Rectal smooth muscle tissue (tissue), 1 donor: ENCODE measurements around the gene OMG.
"Not testable (repeated sequence)": the region's sequence is repeated elsewhere in the genome, so short reads cannot be mapped to it uniquely, and the experiment has no call there.

Source experiments
- H3K27ac ChIP-seq: one replicate; pipeline ENCODE4 v1.7.0; 2013; ENCODE audit warnings: low read depth, low read length, inconsistent platforms
- H3K27me3 ChIP-seq: one replicate; pipeline ENCODE4 v1.7.0; 2013; ENCODE audit warnings: low read length; ENCODE audit not compliant: control insufficient read depth, insufficient read depth
- H3K36me3 ChIP-seq: one replicate; pipeline ENCODE4 v1.7.0; 2013; ENCODE audit warnings: low read length; ENCODE audit not compliant: control insufficient read depth, insufficient read depth
- H3K4me1 ChIP-seq: one replicate; pipeline ENCODE4 v1.7.0; 2013; ENCODE audit warnings: low read length; ENCODE audit not compliant: control insufficient read depth, insufficient read depth
- H3K4me3 ChIP-seq: one replicate; pipeline ENCODE4 v1.7.0; 2013; ENCODE audit warnings: low read length
- H3K9ac ChIP-seq: one replicate; pipeline ENCODE4 v1.7.0; 2013; ENCODE audit warnings: low read length

OMG gene

DNA sequence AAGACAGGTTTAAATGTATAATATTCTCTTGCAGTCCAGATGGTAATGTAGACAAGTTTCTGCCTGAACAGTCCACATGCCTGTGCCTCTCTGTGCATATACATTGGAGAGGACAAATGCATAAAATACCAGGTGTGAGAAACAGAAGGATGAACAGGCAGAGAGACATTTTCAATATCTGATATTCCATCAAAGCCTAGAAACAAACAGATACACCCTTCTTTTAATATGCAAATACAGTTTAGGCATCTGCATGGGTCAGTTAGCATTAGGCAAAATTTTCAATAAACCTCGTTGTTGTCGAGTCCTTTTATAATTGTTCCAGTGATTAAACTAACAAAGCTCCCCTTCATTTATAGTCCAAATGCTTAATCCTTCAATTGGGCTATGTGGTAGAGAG lies 897 bp downstream of the OMG start:
- Histone ChIP-seq H3K36me3 (no peaks in the 10 kb centered on the region), H3K27ac (no peak overlapping the region), H3K27me3 (no peaks in the 10 kb centered on the region), H3K9ac (no peak overlapping the region), H3K4me1 (no peaks in the 10 kb centered on the region), H3K4me3 (no peak overlapping the region)

DNA sequence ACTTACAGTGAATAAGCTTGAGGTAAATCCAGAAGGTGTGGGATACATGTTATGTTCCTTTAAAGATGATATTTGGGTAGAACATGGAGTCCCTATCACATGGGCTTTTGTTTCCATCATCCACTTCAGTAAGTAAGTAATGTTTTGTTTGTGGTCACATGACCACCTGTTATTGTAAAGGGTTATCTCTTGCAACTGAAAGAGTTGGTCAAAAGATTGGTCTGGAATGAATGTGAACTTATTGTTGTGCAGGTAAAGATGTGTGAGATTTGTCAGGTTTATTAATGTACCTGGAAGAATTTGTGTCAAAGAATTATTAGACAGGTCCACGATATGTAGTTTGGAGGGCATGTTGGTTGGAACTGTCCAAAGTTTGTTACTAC lies 1.6 kb downstream of the OMG start:
- Histone ChIP-seq H3K4me3 (no peak overlapping the region), H3K4me1 (no peaks in the 10 kb centered on the region), H3K36me3 (no peaks in the 10 kb centered on the region), H3K9ac (no peak overlapping the region), H3K27ac (no peak overlapping the region), H3K27me3 (no peaks in the 10 kb centered on the region)

DNA sequence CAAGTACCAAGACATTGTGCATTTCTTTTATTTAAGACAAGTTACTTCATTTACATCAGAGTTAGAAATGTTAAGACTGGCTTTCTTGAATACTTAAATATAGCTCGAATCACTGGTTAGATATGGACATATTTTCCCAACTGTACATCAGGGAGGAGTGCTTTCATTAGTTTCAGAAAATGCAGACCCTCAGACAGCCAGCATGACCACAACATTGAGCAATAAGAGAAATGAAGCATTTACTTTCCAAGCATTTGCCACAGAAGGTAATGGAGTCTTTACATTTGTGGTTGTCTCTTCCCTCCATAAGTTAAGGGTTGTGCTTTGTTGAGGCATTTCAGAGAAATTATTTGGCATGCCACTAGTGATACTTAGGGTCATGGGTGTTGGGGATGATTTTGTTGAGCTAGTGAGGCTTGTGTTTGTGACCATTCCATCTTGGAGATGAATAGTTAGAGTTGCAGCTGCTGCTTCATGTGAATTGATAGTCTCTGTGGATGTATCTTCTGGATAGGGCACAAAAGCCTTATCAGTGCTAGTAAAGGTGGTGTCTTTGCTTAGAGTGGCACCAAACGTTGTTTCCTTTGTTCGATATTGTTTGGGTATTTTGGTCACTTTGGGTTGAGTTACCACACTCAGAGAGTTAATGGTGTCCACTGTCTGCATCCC lies 2.1 kb downstream of the OMG start:
- Histone ChIP-seq H3K9ac (no peak overlapping the region), H3K27me3 (no peaks in the 10 kb centered on the region), H3K27ac (no peak overlapping the region), H3K4me1 (no peaks in the 10 kb centered on the region), H3K36me3 (no peaks in the 10 kb centered on the region), H3K4me3 (no peak overlapping the region)

DNA sequence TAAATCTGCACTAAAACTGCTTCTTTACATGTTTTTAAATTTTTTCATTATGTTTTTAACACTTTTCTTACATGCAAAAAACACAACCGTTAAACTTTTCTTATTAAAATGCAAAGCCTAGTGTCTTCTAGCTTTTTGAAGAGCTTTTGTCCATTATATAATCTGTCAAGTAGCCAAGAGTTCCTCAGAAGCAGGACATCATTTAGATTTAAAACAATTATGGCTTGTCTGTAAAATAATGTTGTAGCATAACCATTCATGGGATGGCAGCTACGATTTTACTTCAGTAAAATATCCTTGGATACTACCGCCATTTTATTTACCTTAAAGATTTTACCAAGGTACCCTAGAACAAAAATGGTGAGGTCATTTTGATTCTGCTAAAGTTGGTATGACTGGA lies 2.8 kb downstream of the OMG start:
- Histone ChIP-seq H3K4me3 (no peak overlapping the region), H3K4me1 (no peaks in the 10 kb centered on the region), H3K36me3 (no peaks in the 10 kb centered on the region), H3K27me3 (no peaks in the 10 kb centered on the region), H3K9ac (no peak overlapping the region), H3K27ac (no peak overlapping the region)

DNA sequence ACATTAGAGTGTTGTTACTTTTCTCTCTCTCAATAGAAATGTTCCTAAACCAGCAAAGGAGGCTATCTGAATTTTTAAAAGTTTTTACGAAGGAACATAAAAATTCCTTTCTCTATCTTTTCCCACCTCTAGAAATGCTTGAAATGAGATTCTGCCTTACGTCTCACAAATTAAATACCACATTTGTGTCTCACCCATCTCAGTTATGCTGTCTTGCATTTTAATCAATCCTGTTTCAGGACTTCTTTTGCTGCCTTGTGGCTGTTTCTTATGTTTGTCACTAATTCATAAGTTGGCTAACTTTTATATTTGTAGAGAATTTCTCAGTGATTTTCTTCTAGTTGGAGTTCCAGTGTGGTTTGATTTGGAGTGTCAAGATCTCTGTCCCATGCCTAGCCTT lies 3.5 kb downstream of the OMG start:
- H3K36me3 ChIP-seq = no peaks in the 10 kb centered on the region
- no peak overlapping the region for H3K27ac ChIP-seq
- H3K4me1 ChIP-seq = no peaks in the 10 kb centered on the region
- H3K27me3 ChIP-seq = no peaks in the 10 kb centered on the region
- no peak overlapping the region for H3K4me3 ChIP-seq
- no peak overlapping the region for H3K9ac ChIP-seq

- Histone ChIP-seq H3K9ac (no peak overlapping the region), H3K36me3 (no peaks in the 10 kb centered on the region), H3K4me1 (no peaks in the 10 kb centered on the region), H3K27ac (no peak overlapping the region), H3K27me3 (no peaks in the 10 kb centered on the region), H3K4me3 (no peak overlapping the region)
Measured at GRCh38 chr17:31291820-31292219, 5.2 kb downstream of the OMG start.

DNA sequence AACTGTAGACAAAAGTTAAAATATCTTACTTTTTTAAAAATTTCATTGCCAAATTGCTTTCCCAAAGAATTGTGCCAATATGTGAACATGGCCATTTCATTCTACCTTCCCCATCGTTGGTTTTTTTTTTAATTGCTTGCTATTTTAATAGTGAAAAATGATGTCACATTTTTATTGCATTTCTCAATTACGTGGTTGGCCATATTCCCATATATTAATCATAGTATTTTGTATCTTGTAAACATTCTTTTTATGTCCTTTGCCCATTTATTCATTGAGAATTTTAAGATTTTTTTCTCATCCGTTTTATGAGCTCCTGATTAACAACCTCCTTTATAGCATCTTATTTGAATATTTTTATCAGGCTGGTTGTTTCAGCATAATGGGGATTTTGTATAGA lies 7.2 kb downstream of the OMG start:
- H3K27ac ChIP-seq = no peak overlapping the region
- no peaks in the 10 kb centered on the region for H3K4me1 ChIP-seq
- H3K4me3 ChIP-seq = no peak overlapping the region
- no peaks in the 10 kb centered on the region for H3K36me3 ChIP-seq
- H3K9ac ChIP-seq = no peak overlapping the region
- no peaks in the 10 kb centered on the region for H3K27me3 ChIP-seq

DNA sequence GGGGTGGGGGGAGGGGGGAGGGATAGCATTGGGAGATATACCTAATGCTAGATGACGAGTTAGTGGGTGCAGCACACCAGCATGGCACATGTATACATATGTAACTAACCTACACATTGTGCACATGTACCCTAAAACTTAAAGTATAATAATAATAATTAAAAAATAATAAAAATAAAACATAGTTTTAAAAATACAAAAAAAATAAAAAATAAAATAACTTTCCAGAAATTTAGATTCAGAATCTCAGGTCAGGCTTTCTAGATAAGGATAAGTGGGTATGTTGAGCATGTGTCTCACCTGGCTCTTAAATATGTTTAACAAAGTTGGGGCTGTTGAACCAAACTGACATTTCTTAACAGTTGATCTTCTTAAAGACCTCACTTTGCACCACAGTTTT lies 9.1 kb downstream of the OMG start:
- H3K27me3 ChIP-seq, H3K4me3 ChIP-seq, H3K9ac ChIP-seq, H3K4me1 ChIP-seq, H3K27ac ChIP-seq, H3K36me3 ChIP-seq: not testable (repeated sequence)

GRCh38 chr17:31286587-31286986 lies 10.5 kb downstream of the OMG start:
- no peaks in the 10 kb centered on the region for H3K27me3 ChIP-seq
- H3K4me3 ChIP-seq = no peak overlapping the region
- H3K36me3 ChIP-seq = no peaks in the 10 kb centered on the region
- H3K4me1 ChIP-seq = no peaks in the 10 kb centered on the region
- H3K27ac ChIP-seq = no peak overlapping the region
- H3K9ac ChIP-seq = no peak overlapping the region

DNA sequence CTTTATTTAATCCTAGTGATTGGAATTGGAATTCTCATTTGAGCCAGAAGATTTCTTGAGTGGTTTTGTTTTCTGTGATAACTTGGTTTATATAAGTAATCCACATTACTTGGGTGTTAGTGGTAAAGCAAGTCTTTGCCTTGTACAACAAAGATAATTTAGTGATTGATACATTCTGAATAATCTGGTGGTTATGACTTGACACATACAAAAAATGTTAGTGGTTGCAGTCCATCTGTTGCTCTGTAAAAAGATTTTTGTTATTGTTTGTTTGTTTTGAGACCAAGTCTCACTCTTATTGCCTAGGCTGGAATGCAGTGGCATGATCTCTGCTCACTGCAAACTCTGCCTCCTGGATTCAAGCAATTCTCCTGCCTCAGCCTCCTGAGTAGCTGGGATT lies 13.2 kb downstream of the OMG start:
- H3K36me3 ChIP-seq = no peaks in the 10 kb centered on the region
- H3K27me3 ChIP-seq = no peaks in the 10 kb centered on the region
- H3K4me1 ChIP-seq = no peaks in the 10 kb centered on the region

GRCh38 chr17:31281061-31281460 lies 16.0 kb downstream of the OMG start:
- Histone ChIP-seq H3K27me3 (no peaks in the 10 kb centered on the region), H3K27ac (no peak overlapping the region), H3K9ac (no peak overlapping the region), H3K36me3 (peaks cover 2% of the 10 kb centered on the region), H3K4me1 (no peaks in the 10 kb centered on the region), H3K4me3 (no peak overlapping the region)

More for the DNA sequence above, 13.2 kb downstream of the OMG start:
- Histone ChIP-seq H3K9ac (no peak overlapping the region), H3K27ac (no peak overlapping the region), H3K4me3 (no peak overlapping the region)

DNA sequence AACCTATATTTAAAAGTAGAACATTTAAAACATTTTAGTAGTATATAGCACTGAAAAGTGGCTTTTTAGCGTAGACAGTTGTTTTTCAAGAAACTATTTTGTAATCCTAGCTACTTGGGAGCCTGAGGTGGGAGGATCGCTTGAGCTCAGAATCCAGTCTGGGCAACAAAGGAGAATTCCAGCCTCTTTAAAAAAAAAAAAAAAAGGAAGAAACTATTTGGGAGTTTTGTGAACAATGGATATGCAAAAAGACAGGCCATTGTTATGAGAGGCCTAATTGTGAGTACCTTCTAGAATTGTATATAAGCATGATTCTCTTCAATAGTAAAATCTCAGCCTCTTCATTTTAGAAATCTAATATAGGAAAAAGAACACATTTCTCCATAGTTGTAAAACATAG lies 17.6 kb downstream of the OMG start:
- Histone ChIP-seq H3K36me3 (peaks cover 2% of the 10 kb centered on the region), H3K27ac (no peak overlapping the region)

DNA sequence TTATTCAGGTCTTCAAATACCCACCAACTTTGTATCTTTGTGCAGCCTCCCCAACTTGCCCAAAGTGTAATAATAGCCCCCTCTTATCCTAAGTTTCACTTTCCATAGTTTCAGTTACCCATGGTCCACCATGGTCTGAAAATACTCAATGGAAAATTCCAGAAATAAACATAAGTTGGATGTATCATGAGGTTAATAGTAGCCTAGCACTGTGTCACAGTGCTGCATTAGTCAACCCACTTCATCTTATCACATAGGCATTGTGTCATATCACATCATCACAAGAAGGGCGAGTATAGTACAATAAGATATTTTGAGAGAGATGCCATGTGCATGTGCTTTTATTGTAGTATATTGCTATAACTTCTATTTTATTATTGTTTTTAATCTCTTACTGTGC lies 21.9 kb downstream of the OMG start:
- Histone ChIP-seq H3K36me3 (peaks cover 2% of the 10 kb centered on the region), H3K4me1 (no peaks in the 10 kb centered on the region), H3K27me3 (no peaks in the 10 kb centered on the region), H3K4me3 (no peak overlapping the region), H3K27ac (no peak overlapping the region), H3K9ac (no peak overlapping the region)

More for the DNA sequence above, 17.6 kb downstream of the OMG start:
- Histone ChIP-seq H3K27me3 (no peaks in the 10 kb centered on the region), H3K9ac (no peak overlapping the region), H3K4me1 (no peaks in the 10 kb centered on the region), H3K4me3 (no peak overlapping the region)
